ENCODE measurements around the gene TPBG.

DNA sequence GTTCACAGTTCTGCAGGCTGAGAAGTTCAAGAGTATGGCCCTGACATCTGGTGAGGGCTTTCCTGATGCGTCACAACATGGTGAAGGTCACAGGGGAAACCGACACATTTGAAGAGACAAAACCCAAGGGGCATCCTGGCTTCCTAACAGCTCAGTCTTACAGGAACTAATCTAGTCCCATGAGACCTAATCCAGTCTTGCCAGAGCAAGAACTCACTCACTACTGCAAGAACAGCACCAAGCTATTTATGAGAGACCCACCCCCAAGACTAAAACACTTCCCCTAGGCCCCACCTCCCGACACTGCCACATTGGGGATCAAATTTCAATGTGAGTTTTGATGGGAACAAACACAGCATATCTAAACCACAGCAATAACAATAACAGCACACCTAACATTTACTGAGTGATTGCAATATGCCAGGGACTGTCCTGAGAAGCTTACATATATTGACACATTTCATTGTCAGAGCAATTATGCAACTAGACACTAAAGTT lies 46.6 kb downstream of the TPBG start:
- TF ChIP-seq EZH2phosphoT487 (IDR thresholded peaks at IDR 0.05; ENCODE audit: borderline replicate concordance, low read length), result no peak
- TF ChIP-seq, protein P1, sequence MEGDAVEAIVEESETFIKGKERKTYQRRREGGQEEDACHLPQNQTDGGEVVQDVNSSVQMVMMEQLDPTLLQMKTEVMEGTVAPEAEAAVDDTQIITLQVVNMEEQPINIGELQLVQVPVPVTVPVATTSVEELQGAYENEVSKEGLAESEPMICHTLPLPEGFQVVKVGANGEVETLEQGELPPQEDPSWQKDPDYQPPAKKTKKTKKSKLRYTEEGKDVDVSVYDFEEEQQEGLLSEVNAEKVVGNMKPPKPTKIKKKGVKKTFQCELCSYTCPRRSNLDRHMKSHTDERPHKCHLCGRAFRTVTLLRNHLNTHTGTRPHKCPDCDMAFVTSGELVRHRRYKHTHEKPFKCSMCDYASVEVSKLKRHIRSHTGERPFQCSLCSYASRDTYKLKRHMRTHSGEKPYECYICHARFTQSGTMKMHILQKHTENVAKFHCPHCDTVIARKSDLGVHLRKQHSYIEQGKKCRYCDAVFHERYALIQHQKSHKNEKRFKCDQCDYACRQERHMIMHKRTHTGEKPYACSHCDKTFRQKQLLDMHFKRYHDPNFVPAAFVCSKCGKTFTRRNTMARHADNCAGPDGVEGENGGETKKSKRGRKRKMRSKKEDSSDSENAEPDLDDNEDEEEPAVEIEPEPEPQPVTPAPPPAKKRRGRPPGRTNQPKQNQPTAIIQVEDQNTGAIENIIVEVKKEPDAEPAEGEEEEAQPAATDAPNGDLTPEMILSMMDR (IDR thresholded peaks at IDR 0.05; ENCODE audit: low read depth, low read length, poor library complexity, severe bottlenecking), result no peak

All from DOHH2 (cell line).